Left lung (tissue), 10 donors: Measurements from ENCODE around the gene PIMREG. TPM values are rescaled to one million over a fixed set of nuclear protein-coding genes. Genes with fewer than 3 reads are reported as not detected.
A peak's percentile ranks its signal among the peaks of the same experiment; 100 is the strongest.

Experiments used
- ATAC-seq: fragments of 200-7000 bp; cut with Tn5 transposase; one replicate; pipeline ENCODE4 v1.9.1; 2020; ENCODE audit warnings: moderate library complexity
- DNase-seq, 4 donors: peaks; one replicate each; pipeline ENCODE4 v3.0.0-alpha.2; 2013 to 2020
- H3K27ac ChIP-seq, 2 donors: fragments of 200-600 bp; sonication (generic) in 1 of 2; one replicate each; pipeline versions ENCODE4 v1.5.0 to v1.8.0; 2020 to 2021
- H3K27me3 ChIP-seq, 2 donors: fragments of 200-600 bp; sonication (generic) in 1 of 2; one replicate each; pipeline versions ENCODE4 v1.5.0 to v1.8.0; 2020 to 2021
- H3K36me3 ChIP-seq, 2 donors: fragments of 200-600 bp; sonication (generic) in 1 of 2; one replicate each; pipeline versions ENCODE4 v1.5.0 to v1.8.0; 2020 to 2021
- H3K4me1 ChIP-seq, 2 donors: fragments of 200-600 bp; one replicate each; pipeline ENCODE4 v1.8.0; 2021
- H3K4me3 ChIP-seq, 2 donors: fragments of 200-600 bp; sonication (generic) in 1 of 2; one replicate each; pipeline versions ENCODE4 v1.5.0 to v1.8.0; 2020 to 2021; ENCODE audit warnings: mild to moderate bottlenecking in 1 of 2
- H3K9me3 ChIP-seq, 2 donors: fragments of 200-600 bp; sonication (generic) in 1 of 2; one replicate each; pipeline versions ENCODE4 v1.5.0 to v1.8.0; 2020 to 2021
- CTCF ChIP-seq, 2 donors: fragments of 200-600 bp; sonication (generic) in 1 of 2; IDR thresholded peaks; one replicate each; pipeline versions ENCODE4 v1.5.0 to v1.8.0; 2021; ENCODE audit warnings: antibody characterized with exemption in 2 of 2
- intact Hi-C, 2 donors: fragments of 100-400 bp; cut with DNase I; formaldehyde crosslinking; loops; one replicate each; pipeline versions ENCODE4 v1.11.2 to v1.14.2; 2022
- polyA plus RNA-seq, 6 donors: library from polyadenylated mRNA; unstranded; fragments of 120-200 nt; gene quantifications; one replicate each; pipeline ENCODE4 v1.2.1, GENCODE V29; 2013; ENCODE audit not compliant: insufficient read length in 6 of 6
- total RNA-seq, 2 donors: library from RNA; stranded (reverse); fragmentation: NEBNext Ultra II Directional; extraction: Animal tissue kit (Norgen Biotek cat#: 25700); gene quantifications; one replicate each; pipeline ENCODE4 v1.2.1, GENCODE V29; 2021
- donor health status: DM: no; HTN: yes; CAD: no.
- donor health status: DM: no; HTN: no; CAD: no.

The PIMREG gene
- total and polyA plus RNA-seq, 8 donors = 1.6 to 76.8 (median 21.1) TPM

- no peak overlapping the region for H3K4me3 ChIP-seq
- no peak overlapping the region for H3K27ac ChIP-seq
- H3K4me1 ChIP-seq = no peaks in the 10 kb centered on the region
- no peak for ATAC-seq
- no peaks in the 10 kb centered on the region for H3K36me3 ChIP-seq
- H3K9me3 ChIP-seq = peaks cover 0 to 3% of the 10 kb centered on the region in 2 donors
- intact Hi-C loops = no loop called here
- TF ChIP-seq CTCF (IDR thresholded peaks at IDR 0.05) = no peak
- DNase-seq = no peak
- H3K27me3 ChIP-seq = peaks cover 0 to 42% of the 10 kb centered on the region in 2 donors
These were observed 35.5 kb upstream of the PIMREG start for GRCh38 chr17:6408735-6409134.

- Histone ChIP-seq H3K4me3 (no peak overlapping the region), H3K27me3 (peaks cover 0 to 24% of the 10 kb centered on the region in 2 donors), H3K36me3 (no peaks in the 10 kb centered on the region), H3K4me1 (no peaks in the 10 kb centered on the region), H3K27ac (no peak overlapping the region), H3K9me3 (peaks cover 0 to 3% of the 10 kb centered on the region in 2 donors)
- DNase-seq = no peak
- peak; percentile 52 for ATAC-seq
- intact Hi-C loops = no loop called here
- TF ChIP-seq CTCF (IDR thresholded peaks at IDR 0.05) = peak in 1 of 2 donors; percentile 6
These were observed 31.2 kb upstream of the PIMREG start for GRCh38 chr17:6413065-6413464.

GRCh38 chr17:6415616-6416015, 28.6 kb upstream of the PIMREG start:
- intact Hi-C loops = no loop called here
- no peaks in the 10 kb centered on the region for H3K4me1 ChIP-seq
- H3K36me3 ChIP-seq = no peaks in the 10 kb centered on the region

GRCh38 chr17:6420173-6420641, 24.0 kb upstream of the PIMREG start:
- Histone ChIP-seq H3K27ac (no peak overlapping the region), H3K4me1 (no peaks in the 10 kb centered on the region), H3K27me3 (peaks cover 0 to 74% of the 10 kb centered on the region in 2 donors), H3K9me3 (no peaks in the 10 kb centered on the region), H3K4me3 (no peak overlapping the region), H3K36me3 (no peaks in the 10 kb centered on the region)
- DNase-seq = no peak
- TF ChIP-seq CTCF (IDR thresholded peaks at IDR 0.05) = no peak
- no peak for ATAC-seq
- intact Hi-C loops = loop anchor here (5.0 to 10.0 kb wide), 2 partner anchors 825 to 833 kb away; no protein-coding TSS in a partner anchor

More at GRCh38 chr17:6415616-6416015, 28.6 kb upstream of the PIMREG start:
- no peak overlapping the region for H3K4me3 ChIP-seq
- ATAC-seq = no peak
- H3K27ac ChIP-seq = no peak overlapping the region
- DNase-seq = no peak
- peaks cover 0 to 33% of the 10 kb centered on the region in 2 donors for H3K27me3 ChIP-seq
- peaks cover 0 to 3% of the 10 kb centered on the region in 2 donors for H3K9me3 ChIP-seq
- no peak for TF ChIP-seq CTCF (IDR thresholded peaks at IDR 0.05)

- H3K27me3 ChIP-seq = peaks cover 0 to 85% of the 10 kb centered on the region in 2 donors
- H3K27ac ChIP-seq = no peak overlapping the region
- intact Hi-C loops = loop anchor here (5.0 to 10.0 kb wide), 2 partner anchors 827 to 835 kb away; no protein-coding TSS in a partner anchor
- no peaks in the 10 kb centered on the region for H3K4me1 ChIP-seq
- no peaks in the 10 kb centered on the region for H3K9me3 ChIP-seq
- H3K4me3 ChIP-seq = no peak overlapping the region
- peak; percentile 64 to 87 for TF ChIP-seq CTCF (IDR thresholded peaks at IDR 0.05)
- DNase-seq = peak; percentile 49 to 89 (median 79)
- no peaks in the 10 kb centered on the region for H3K36me3 ChIP-seq
- peak; percentile 95 for ATAC-seq
These were observed 22.3 kb upstream of the PIMREG start for GRCh38 chr17:6421700-6422604.
